ENCODE data around the gene RPL32. TPM values are rescaled to one million over a fixed set of nuclear protein-coding genes. Genes with fewer than 3 reads are reported as not detected.

Gene RPL32
- total and polyA plus RNA-seq, 8 donors = 71.5 to 3,985 (median 2,039) TPM

DNA sequence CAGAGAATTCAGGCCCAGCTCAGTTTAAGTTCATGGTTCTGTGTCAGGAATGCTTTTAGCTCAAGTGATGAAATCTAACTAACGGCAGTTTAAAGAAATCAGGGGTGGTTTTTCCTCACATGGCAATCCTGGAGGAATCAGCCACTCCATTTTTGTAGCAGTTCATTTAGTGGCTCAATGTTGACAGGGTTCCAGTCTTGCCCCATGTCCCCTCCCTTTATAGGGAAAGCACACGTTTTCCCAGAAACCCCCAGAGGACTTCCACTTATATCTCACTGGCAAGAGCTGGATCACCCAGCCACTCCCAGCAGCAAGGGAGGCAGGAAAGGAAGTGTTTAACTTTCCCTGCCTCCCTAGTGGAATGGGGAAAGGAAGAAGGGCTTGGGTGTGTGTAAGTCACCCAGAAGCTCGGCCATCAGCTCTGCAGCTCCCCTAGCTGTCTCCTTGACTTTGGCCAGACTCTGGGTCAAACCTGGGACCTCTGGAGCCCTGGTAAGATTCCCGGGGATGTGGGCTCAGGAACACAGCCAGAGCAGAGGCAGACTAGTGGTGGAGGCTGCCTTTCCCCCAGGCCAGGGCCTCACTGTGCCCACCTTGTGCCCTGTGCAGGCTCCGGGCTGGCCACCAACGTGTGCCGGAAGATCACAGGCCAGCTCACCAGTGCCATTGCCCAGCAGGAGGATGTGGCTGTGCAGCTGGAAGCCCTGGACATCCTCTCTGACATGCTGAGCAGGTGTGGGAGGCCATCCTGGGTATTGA, 33.6 kb downstream of the RPL32 start:
- intact Hi-C loops (cut with DNase I; ENCODE audit: low total_unique reads) = no loop called here
- Histone ChIP-seq H3K36me3 (peaks cover 0 to 55% (median 22%) of the 10 kb centered on the region in 4 donors), H3K27ac (peak overlapping the region in 1 of 5 donors; percentile 9), H3K9me3 (no peaks in the 10 kb centered on the region), H3K4me1 (peaks cover 6 to 19% (median 15%) of the 10 kb centered on the region in 4 donors), H3K4me3 (no peak overlapping the region), H3K27me3 (no peaks in the 10 kb centered on the region)
- TF ChIP-seq POLR2A (IDR thresholded peaks at IDR 0.05) (no peak), POLR2AphosphoS5 (IDR thresholded peaks at IDR 0.05) (no peak), EP300 (IDR thresholded peaks at IDR 0.05) (no peak)
- TF ChIP-seq, protein P1, sequence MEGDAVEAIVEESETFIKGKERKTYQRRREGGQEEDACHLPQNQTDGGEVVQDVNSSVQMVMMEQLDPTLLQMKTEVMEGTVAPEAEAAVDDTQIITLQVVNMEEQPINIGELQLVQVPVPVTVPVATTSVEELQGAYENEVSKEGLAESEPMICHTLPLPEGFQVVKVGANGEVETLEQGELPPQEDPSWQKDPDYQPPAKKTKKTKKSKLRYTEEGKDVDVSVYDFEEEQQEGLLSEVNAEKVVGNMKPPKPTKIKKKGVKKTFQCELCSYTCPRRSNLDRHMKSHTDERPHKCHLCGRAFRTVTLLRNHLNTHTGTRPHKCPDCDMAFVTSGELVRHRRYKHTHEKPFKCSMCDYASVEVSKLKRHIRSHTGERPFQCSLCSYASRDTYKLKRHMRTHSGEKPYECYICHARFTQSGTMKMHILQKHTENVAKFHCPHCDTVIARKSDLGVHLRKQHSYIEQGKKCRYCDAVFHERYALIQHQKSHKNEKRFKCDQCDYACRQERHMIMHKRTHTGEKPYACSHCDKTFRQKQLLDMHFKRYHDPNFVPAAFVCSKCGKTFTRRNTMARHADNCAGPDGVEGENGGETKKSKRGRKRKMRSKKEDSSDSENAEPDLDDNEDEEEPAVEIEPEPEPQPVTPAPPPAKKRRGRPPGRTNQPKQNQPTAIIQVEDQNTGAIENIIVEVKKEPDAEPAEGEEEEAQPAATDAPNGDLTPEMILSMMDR (IDR thresholded peaks at IDR 0.05) = no peak
- no peak for DNase-seq
- 75 to 87% (median 83%) methylated on average over 6 to 7 of the region's 7 CpGs for WGBS, 5 donors

DNA sequence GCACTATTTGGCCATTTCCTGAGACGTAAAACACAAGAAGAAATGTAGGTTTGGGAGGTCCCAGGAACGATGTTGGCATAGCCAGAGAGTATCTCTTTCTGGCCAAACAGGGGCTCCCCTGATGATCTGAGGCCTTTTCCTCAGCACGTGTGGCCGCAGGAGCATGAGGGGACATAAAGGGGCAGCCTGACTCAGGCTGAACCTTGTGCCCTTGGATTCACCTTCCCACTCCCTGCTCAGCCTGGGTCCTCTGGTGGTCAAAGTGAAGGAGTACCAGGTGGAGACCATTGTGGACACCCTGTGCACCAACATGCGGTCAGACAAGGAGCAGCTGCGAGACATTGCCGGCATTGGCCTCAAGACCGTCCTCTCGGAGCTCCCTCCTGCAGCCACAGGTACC, 34.3 kb downstream of the RPL32 start:
- Histone ChIP-seq H3K9me3 (no peaks in the 10 kb centered on the region), H3K36me3 (peaks cover 0 to 54% (median 22%) of the 10 kb centered on the region in 4 donors), H3K27ac (no peak overlapping the region), H3K27me3 (no peaks in the 10 kb centered on the region), H3K4me3 (no peak overlapping the region), H3K4me1 (peaks cover 6 to 19% (median 15%) of the 10 kb centered on the region in 4 donors)
- DNase-seq = no peak
- TF ChIP-seq EP300 (IDR thresholded peaks at IDR 0.05) = no peak
- TF ChIP-seq, protein P1 (IDR thresholded peaks at IDR 0.05) = no peak
- TF ChIP-seq POLR2A (IDR thresholded peaks at IDR 0.05) = no peak
- no peak for TF ChIP-seq POLR2AphosphoS5 (IDR thresholded peaks at IDR 0.05)
- intact Hi-C loops (cut with DNase I; ENCODE audit: low total_unique reads) = no loop called here
- 96 to 98% (median 97%) methylated on average over 9 of the region's 9 CpGs for WGBS, 5 donors

DNA sequence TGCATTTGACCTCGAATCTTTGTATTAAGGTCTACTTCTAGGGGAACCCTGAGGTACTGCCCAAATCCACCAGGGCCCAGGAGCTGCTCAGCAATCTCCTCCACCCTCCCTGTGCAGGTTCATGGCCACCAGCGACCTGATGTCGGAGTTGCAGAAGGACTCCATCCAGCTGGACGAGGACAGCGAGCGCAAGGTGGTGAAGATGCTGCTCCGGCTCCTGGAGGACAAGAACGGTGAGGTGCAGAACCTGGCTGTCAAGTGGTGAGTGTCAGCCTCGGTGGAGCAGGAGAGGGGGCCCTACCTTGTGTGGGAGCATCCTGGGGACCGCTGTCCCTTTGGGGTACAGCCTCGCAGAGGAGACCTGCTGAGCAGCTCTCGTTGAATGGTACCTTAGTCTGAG, 38.0 kb downstream of the RPL32 start:
- intact Hi-C loops (cut with DNase I; ENCODE audit: low total_unique reads) = no loop called here

More for the DNA sequence above, 38.0 kb downstream of the RPL32 start:
- 91 to 96% (median 95%) methylated on average over 12 of the region's 12 CpGs for WGBS, 5 donors
- H3K27ac ChIP-seq = no peak overlapping the region
- no peaks in the 10 kb centered on the region for H3K27me3 ChIP-seq
- H3K4me1 ChIP-seq = peaks cover 0 to 3% (median under 1%) of the 10 kb centered on the region in 4 donors
- TF ChIP-seq POLR2A (IDR thresholded peaks at IDR 0.05) (no peak), POLR2AphosphoS5 (IDR thresholded peaks at IDR 0.05) (no peak), EP300 (IDR thresholded peaks at IDR 0.05) (no peak)
- TF ChIP-seq, protein P1 (IDR thresholded peaks at IDR 0.05) = no peak
- H3K36me3 ChIP-seq = peaks cover 0 to 54% (median 22%) of the 10 kb centered on the region in 4 donors
- H3K4me3 ChIP-seq = no peak overlapping the region
- no peaks in the 10 kb centered on the region for H3K9me3 ChIP-seq
- no peak for DNase-seq

Measured in stomach (tissue), 9 donors.